COR-L47 (cell line): Measurements from ENCODE around the gene ZNF729.
"Not testable (repeated sequence)": the region's sequence is repeated elsewhere in the genome, so short reads cannot be mapped to it uniquely, and the experiment has no call there.

Experiments
- DNase-seq: peaks from one replicate; lab custom pipeline; 2025; lab: John Stamatoyannopoulos, UW

The ZNF729 gene

DNA sequence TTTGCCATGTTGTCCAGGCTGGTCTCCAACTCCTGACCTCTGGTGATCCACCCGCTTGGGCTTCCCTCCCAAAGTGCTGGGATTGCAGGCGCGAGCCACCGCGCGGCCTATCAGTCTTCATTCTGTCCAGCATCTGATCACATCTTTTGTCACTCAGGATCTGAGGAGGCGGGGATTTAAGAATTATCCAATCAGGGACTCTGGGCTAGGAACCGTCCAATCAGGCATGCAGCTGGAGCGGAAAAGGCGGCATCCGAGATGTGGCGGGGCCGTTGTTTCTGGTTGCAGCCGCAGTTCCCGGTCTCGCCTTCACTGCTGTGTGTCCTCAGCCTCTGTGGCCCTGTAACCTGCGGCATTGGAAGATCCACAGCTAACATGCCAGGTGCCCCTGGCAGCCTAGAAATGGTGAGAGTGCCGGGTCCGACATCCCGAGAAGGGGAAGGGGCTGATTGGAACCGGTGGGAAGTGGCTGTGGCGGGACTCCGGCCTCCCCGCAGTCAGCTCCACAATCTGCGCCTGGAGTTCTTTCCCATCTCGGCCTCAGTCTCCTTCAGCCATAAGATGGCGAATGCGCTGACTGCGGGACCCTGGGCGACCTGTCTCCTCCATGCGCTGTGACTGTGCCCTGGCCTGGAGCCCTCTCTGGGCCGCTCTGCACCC is at the start of gene ZNF729:
Gene ZNF729 (plus strand): TSS at position 291 of the 660 bp plus-strand sequence. CDS start 85 bp downstream, at position 376.
- no peak for DNase-seq

GRCh38 chr19:22256856-22257255 is 29.4 kb upstream of the ZNF729 start:
- DNase-seq: no peak

- no peak for DNase-seq
These were observed 28.9 kb upstream of the ZNF729 start for GRCh38 chr19:22257381-22257780.

DNA sequence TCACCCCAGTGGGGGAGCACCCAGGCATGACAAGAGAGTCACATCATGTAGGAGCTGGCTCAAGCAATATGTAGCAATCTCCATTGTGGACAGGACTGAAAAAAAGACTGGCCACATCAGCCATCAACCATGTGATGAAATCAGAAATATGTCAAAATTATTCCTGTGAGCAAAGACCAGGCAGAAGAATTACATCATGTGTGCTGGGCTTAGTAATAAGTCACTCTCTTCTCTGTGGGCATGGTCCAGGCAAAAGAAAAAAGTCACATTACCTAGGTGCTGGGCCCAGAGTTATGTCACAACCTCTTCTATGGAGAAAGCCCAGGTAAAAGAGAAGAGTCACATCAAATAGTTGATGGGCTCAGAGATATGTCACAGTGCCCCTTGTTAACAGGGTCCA is 28.3 kb upstream of the ZNF729 start:
- DNase-seq: no peak

- no peak for DNase-seq
These were observed 25.7 kb upstream of the ZNF729 start for GRCh38 chr19:22260499-22260898.

- no peak for DNase-seq
These were observed 24.6 kb upstream of the ZNF729 start for GRCh38 chr19:22261596-22261995.

- no peak for DNase-seq
These were observed 23.1 kb upstream of the ZNF729 start for GRCh38 chr19:22263121-22263520.

GRCh38 chr19:22321554-22321953 is 35.3 kb downstream of the ZNF729 start:
- not testable (repeated sequence) for DNase-seq

- DNase-seq: no peak
These were observed 40.0 kb downstream of the ZNF729 start for GRCh38 chr19:22326219-22326618.

- DNase-seq: no peak
These were observed 41.1 kb downstream of the ZNF729 start for GRCh38 chr19:22327321-22327720.

DNA sequence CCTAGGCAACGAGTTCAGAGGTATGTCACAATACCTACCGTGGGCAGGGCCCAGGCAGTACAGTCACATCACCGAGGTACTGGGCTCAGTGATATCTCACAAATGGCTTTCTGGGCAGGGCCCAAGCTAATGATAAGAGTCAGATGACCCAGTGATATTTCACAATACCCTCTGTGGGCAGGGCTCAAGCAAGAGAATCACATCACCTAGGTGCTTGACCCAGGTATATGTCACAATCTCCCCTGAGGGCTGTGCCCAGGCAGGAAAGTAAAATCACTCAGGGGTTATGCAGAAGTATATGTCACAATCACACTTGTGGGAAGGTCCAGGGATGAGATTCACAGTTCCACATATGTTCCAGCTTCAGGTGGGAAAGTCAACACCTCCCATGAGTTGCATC is 45.3 kb downstream of the ZNF729 start:
- no peak for DNase-seq

DNA sequence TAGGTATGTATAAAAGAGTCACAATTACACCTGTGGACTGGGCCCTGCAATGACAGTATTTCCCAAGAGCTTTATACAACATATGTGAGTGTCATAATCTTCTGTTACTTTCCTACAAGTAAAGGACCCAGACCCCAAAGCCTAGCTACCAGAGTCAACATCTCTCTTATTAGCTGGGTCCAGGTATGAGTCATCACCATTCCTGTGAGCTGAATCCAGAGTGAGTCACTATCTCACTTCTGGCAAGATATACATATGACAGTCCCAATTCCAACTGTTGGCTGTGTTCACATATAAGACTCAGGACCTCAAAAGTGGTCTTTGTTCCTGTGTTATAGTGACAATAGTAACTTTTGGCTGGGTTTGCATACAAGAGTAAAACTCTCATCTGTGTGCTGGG is 46.7 kb downstream of the ZNF729 start:
- DNase-seq: no peak

DNA sequence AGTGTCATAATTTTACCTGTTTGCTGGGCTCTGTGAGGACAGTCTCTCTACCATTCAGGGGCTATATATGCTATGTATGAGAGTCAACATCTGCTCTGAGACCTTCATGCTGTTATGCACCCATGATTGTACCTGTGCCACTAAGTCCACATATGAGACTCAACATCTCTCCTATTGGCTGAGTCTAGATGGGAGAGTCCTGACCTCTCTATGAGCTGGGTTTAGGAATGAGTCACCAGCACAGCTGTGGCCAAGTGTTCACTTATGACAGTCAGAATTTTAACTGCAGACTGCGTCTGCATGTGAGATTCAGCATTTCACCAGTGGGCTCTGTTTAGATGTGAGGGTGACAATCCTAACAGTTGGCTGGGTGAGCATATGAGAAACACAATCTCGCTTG is 49.5 kb downstream of the ZNF729 start:
- no peak for DNase-seq

GRCh38 chr19:22354665-22355064 is 68.4 kb downstream of the ZNF729 start:
- no peak for DNase-seq
